ENCODE measurements around the gene CDON. TPM values are rescaled to one million over a fixed set of nuclear protein-coding genes. Genes with fewer than 3 reads are reported as not detected.

Gene CDON
- total and polyA plus RNA-seq, 2 of the 13 experiments (the other 11 are each of a cell fraction or from before 2014, with no cell fraction given), result 9.6 to 12.8 TPM

GRCh38 chr11:126062679-126063506 lies at the start of gene CDON (continued):
- no peak for TF ChIP-seq DMTF1 (CRISPR knock-in tag; IDR thresholded peaks at IDR 0.05)
- TF ChIP-seq TBP (CRISPR knock-in tag; IDR thresholded peaks at IDR 0.05), result no peak
- no peak for TF ChIP-seq PAF1 (CRISPR knock-in tag; IDR thresholded peaks at IDR 0.05)
- TF ChIP-seq HOMEZ (CRISPR knock-in tag; IDR thresholded peaks at IDR 0.05; ENCODE audit: low read depth), result 0 out of 2 replicates have a peak, but pooled peaks have one; percentile 9
- no peak; the same call in 1 of the 2 replicates for TF ChIP-seq ZNF704 (CRISPR knock-in tag; IDR thresholded peaks at IDR 0.05; ENCODE audit: borderline replicate concordance)
- no peak for TF ChIP-seq NR2F6 (IDR thresholded peaks at IDR 0.05)
- no peak for TF ChIP-seq NR2F6 (CRISPR knock-in tag; IDR thresholded peaks at IDR 0.05)
- peak; percentile 62 for TF ChIP-seq MED1 (CRISPR knock-in tag; IDR thresholded peaks at IDR 0.05)
- TF ChIP-seq SRY (CRISPR knock-in tag; IDR thresholded peaks at IDR 0.05), result no peak
- peak; percentile 55 for TF ChIP-seq MAX (IDR thresholded peaks at IDR 0.05)
- TF ChIP-seq RBM39 (IDR thresholded peaks at IDR 0.05; ENCODE audit: low read depth, low read length, poor library complexity, severe bottlenecking), result no peak
- TF ChIP-seq, protein P1, sequence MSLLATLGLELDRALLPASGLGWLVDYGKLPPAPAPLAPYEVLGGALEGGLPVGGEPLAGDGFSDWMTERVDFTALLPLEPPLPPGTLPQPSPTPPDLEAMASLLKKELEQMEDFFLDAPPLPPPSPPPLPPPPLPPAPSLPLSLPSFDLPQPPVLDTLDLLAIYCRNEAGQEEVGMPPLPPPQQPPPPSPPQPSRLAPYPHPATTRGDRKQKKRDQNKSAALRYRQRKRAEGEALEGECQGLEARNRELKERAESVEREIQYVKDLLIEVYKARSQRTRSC (CRISPR knock-in tag; IDR thresholded peaks at IDR 0.05; ENCODE audit: low read depth), result no peak
- TF ChIP-seq SMC3 (IDR thresholded peaks at IDR 0.05; ENCODE audit: low read length), result no peak
- TF ChIP-seq, protein P2, sequence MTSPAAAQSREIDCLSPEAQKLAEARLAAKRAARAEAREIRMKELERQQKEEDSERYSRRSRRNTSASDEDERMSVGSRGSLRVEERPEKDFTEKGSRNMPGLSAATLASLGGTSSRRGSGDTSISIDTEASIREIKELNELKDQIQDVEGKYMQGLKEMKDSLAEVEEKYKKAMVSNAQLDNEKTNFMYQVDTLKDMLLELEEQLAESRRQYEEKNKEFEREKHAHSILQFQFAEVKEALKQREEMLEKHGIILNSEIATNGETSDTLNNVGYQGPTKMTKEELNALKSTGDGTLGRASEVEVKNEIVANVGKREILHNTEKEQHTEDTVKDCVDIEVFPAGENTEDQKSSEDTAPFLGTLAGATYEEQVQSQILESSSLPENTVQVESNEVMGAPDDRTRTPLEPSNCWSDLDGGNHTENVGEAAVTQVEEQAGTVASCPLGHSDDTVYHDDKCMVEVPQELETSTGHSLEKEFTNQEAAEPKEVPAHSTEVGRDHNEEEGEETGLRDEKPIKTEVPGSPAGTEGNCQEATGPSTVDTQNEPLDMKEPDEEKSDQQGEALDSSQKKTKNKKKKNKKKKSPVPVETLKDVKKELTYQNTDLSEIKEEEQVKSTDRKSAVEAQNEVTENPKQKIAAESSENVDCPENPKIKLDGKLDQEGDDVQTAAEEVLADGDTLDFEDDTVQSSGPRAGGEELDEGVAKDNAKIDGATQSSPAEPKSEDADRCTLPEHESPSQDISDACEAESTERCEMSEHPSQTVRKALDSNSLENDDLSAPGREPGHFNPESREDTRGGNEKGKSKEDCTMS (CRISPR knock-in tag; conservative IDR thresholded peaks at IDR 0.05), result no peak
- TF ChIP-seq FOXA3 (CRISPR knock-in tag; IDR thresholded peaks at IDR 0.05), result no peak
- TF ChIP-seq ZNF589 (CRISPR knock-in tag; conservative IDR thresholded peaks at IDR 0.05), result peak; percentile 86
- peak; percentile 38; the same call in 1 of the 2 replicates for TF ChIP-seq ZNF580 (CRISPR knock-in tag; IDR thresholded peaks at IDR 0.05; ENCODE audit: borderline replicate concordance, low read depth)
- peak; percentile 67; the same call in 1 of the 2 replicates for TF ChIP-seq ZNF230 (CRISPR knock-in tag; IDR thresholded peaks at IDR 0.05)
- TF ChIP-seq SOX5 (CRISPR knock-in tag; IDR thresholded peaks at IDR 0.05; ENCODE audit: borderline replicate concordance), result peak; percentile 42; the same call in 1 of the 2 replicates

Data from HepG2 (cell line).